HG03432 (cell line): ENCODE results near the gene TENM3.

ENCODE experiments used
- ATAC-seq: cut with Tn5 transposase; IDR thresholded peaks from one replicate; pipeline ENCODE4 v1.9.1; 2021; ENCODE audit warnings: mild to moderate bottlenecking, moderate library complexity; ENCODE audit not compliant: unreplicated experiment

The TENM3 gene

DNA sequence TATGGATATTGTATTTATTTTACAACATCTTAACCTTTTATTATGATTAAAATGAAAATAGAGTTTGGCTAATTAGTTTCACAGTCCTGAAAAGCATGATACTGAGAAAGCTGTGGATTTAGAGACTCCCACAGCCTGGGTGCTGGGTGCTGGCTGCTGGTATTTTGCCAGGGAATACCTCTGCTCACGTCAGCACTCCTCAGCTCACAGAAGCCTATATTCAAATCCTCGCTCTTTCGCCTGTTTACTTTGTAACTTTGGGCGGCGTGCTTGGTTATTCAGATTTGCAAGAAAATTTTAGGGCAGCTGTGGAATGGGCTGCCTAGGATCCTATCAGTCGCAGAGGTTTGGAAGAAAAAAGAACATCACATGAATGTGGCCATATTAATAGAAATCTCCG is 412.1 kb downstream of the TENM3 start:
- ATAC-seq = no peak

DNA sequence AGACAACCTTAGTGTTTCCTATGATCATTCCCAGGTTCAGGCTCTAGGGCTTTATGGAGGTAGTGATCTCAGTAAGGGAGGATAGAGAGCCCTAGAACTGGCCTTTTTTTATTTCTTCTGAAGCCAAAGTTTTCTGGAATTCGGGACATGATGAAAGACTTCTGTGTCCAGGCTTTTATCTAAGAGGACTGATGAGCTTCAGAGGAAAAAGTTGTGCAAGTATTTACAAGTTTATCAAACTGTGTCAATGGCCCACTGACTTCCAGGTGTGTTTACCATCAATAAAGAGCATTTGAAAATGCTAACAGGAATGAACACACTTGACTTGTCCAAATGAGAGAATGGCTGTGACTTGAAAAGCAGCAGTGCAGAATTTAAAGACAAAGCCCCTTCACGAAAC is 419.3 kb downstream of the TENM3 start:
- no peak for ATAC-seq

DNA sequence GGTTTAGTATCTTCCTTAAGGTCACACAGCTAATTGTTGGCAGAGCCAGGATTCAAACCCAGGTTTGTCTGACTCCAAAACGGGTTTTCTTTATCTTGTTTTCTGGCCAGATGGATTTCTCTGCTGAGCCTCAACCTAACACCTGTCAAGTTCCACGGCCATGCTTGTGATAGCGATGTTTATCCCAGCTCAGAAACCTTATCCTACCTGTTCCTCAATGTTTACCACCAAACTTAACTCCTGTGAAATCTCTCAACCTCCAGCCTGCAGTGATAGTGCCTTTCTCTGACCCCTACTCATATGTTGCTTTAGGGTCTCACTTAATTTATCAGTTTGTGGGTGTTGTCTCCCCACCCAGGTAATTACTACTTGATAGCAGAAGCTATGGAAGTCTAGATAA is 428.0 kb downstream of the TENM3 start:
- no peak for ATAC-seq

DNA sequence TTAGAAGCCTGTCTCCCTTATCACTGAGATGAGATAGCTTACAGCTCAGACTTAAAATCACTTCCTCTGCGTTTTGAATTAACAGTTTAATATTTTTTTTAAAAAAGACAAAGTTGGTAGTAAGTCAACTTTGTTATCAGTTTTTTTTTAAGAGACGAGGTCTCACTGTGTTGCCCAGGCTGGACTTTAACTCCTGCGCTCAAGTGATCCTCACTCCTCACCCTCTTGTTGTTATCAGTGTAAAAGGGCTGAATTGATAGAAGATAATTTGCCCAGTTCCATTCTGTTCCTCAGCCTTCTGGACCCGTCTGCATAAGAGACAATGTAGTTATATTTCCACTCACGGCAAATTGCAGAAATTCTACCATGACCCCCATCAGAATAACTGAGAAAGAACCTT is 428.5 kb downstream of the TENM3 start:
- ATAC-seq = no peak

DNA sequence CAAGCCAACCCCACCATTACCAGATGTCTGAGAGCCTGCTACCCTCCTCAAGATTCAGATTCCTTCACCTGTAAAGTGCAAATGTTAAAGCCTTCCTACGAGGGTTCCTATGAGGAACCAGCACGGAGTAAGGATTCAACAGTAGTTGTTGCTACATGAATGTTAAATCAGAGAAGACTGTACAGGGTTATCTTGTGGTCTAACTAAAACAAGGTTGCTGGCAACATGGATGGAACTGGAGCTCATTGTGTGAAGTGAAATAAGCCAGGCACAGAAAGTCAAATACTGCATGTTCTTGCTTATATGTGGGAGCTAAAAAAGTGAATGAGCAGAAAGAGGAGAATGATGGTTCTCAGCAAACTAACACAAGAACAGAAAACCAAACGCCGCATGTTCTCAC is 435.4 kb downstream of the TENM3 start:
- no peak for ATAC-seq

DNA sequence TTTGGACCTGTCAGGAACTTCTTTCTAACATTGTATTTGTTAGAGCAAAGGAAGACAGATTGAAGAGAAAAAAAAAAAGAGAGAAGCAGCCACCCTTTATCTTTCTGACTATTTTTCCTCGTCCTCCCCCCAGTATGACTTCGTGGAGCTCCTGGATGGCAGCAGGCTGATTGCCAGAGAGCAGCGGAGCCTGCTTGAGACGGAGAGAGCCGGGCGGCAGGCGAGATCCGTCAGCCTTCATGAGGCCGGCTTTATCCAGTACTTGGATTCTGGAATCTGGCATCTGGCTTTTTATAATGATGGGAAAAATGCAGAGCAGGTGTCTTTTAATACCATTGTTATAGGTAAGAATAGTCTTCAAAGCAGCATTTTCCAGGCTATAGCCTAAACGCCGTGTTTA is 436.3 kb downstream of the TENM3 start:
- ATAC-seq = no peak

DNA sequence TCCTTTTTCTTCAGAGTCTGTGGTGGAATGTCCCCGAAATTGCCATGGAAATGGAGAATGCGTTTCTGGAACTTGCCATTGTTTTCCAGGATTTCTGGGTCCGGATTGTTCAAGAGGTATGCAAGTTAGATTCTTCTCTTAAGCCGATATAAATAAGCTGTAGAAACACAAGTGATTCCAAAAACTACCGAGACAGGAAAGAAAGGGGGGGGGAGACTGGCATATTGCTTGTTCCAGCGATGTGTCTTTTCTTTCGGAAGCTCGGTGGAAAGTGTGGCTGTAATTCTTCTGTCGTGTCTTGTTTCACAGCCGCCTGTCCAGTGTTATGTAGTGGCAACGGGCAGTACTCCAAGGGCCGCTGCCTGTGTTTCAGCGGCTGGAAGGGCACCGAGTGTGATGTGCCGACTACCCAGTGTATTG is 437.0 kb downstream of the TENM3 start:
- no peak for ATAC-seq

DNA sequence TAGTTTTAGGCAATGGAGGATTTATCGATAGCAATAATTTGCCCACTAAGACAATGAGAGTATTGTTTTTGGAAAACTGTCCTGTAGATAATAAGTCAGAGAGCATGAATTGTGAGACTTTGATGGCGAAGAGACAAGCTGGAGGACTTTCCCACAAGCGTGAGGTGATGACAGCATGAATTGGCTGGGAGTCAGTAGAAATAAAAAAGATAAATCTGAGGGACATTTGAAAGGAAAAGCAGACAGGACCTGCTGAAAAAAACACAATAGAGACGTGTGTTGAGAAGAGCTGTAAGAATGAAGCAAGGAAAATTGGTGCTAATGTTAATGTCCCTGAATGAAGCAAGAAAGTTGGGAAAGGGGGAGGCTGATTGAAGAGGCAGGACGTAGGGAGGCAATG is 440.5 kb downstream of the TENM3 start:
- no peak for ATAC-seq

GRCh38 chr4:182684796-182685195 is 441.6 kb downstream of the TENM3 start:
- ATAC-seq = no peak

DNA sequence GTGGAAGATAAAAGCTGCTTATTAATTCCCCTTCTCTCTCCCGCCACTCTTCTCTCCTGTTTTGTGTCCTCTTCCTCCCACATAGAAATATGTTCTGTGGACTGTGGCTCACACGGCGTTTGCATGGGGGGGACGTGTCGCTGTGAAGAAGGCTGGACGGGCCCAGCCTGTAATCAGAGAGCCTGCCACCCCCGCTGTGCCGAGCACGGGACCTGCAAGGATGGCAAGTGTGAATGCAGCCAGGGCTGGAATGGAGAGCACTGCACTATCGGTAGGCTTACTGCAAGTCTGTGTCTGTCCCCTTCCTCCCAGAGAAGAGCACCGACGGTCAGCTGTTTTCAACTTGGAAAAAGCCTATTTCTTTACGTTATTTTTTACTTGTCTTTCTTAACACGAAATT is 444.9 kb downstream of the TENM3 start:
- no peak for ATAC-seq

GRCh38 chr4:182694551-182694950 is 451.3 kb downstream of the TENM3 start:
- ATAC-seq = no peak

- ATAC-seq = no peak
These were observed 451.8 kb downstream of the TENM3 start for GRCh38 chr4:182695009-182695408.

GRCh38 chr4:182695842-182696241 is 452.6 kb downstream of the TENM3 start:
- ATAC-seq = no peak

- no peak for ATAC-seq
These were observed 453.9 kb downstream of the TENM3 start for GRCh38 chr4:182697094-182697493.

GRCh38 chr4:182698212-182698611 is 455.0 kb downstream of the TENM3 start:
- no peak for ATAC-seq

DNA sequence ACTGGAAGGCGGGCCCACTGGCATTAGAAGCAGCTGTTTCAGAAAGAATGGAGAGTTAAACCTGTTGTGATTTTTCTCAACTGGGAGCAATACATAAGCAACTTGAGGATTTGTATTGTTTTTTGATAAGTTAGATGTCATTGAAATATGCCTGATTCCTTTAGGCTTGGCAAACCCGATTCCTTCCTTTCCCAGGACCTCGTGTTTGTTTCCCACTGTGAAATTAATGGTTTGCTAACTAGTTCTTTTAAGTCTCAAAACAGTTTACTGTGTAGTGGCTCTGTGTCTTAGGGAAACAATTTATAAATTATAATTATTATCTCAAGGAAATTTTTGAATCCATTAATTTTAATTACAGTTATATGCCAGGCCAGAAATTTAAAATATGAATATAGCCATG is 456.0 kb downstream of the TENM3 start:
- no peak for ATAC-seq

DNA sequence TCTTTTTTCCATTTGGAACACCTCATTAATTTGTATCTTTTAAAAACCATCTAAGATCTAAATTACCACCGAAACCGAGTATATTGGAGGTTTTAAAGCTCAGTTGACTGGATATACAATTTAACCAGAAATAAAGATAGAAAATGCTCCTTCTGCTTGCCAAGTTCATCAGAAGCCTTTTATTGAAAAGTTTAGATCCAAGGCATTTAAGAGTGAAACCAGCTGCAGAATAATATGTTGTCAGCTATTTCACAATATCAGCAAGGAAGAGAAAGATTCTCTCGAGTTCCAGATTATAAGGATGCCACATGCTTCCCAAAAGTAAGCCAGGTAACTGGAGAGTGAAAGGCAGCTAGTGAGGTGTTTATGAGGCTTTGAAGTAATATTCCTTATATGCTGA is 456.6 kb downstream of the TENM3 start:
- ATAC-seq = no peak

DNA sequence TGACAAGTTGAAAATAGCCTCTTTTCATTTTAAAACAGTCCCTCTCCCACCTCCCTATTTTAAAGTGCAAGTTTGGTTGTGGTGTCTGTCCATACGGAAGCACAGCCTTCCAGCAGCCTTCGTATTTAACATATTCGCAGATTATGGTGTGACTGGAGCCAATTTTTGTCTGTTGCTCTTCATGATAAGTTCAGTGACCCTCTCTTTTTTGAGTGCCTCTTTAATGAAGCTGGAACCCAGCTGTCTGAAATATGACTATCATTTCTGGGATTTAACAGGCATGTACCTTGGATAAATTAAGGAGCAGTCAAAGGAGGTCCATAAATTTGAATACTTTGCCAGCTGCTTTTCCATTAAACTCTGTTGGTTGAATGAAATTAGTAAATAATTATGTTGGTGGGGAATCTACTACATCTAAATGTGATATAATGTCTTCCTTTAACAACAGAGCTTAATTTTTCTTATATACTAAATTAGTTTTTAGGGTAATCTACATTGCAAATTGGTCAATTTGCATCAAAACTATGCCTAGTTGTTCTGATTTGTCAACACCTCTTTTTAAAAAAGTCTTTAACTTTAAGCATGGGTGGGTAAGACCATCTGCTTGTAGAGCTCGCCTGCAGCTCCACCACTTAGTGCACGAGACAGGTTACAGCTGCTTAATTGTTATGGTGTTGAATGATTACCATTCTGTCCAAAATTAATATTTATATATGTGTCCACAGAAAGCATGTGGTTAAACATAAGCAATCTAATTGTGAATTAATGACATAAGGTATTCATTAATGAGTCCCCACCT is 457.4 kb downstream of the TENM3 start:
- no peak for ATAC-seq

DNA sequence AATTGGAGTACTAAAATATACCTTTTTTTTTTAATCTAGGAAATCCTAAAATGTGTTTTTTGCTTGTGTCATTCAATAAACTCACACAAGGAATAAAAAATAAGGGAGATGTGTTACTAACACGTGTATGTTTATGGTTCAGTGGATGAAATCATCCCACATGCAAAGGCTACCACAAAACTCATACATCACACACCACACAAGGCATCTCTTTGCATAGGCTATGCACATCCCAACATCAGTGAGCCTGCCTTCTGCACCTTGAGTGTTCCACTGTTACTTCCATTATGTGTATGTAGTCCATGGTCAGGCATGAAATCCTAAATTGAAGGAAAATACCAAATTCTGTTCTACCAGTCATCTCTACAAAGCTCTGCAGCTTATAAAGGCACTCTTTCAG is 460.9 kb downstream of the TENM3 start:
- no peak for ATAC-seq

DNA sequence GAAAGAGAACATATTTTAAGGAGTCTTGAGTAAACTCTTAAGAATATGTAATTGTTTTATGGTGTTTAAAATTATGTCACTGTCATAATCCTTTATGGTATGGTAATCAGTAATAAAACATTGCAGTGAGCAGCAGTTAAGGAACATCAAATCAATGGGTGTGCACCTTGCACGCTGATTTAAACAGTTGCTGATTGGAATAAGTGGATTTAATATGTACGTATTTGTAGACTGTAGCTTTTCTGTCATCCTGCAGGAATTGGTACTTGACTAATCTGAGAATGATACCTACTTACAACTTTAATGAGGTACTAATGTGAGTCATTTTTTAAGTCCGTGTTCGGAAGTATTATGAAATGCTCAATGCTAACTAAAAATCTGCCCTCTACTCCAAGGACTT is 461.7 kb downstream of the TENM3 start:
- ATAC-seq = no peak

- no peak for ATAC-seq
These were observed 462.2 kb downstream of the TENM3 start for GRCh38 chr4:182705389-182705788.

- ATAC-seq = no peak
These were observed 468.0 kb downstream of the TENM3 start for GRCh38 chr4:182711211-182711610.

GRCh38 chr4:182715548-182715947 is 472.3 kb downstream of the TENM3 start:
- ATAC-seq = no peak
